Activated naive CD4-positive, alpha-beta T cell treated with anti-CD3 and anti-CD28 coated beads, Interleukin-2, amount 50 U/mL, for 24 hours (primary cell): ENCODE results near the gene TERB1.
A peak's percentile ranks its signal among the peaks of the same experiment; 100 is the strongest.

Experiments
- H3K27ac Mint-ChIP-seq: one replicate; pipeline ENCODE4 v1.8.0; 2021; ENCODE audit warnings: mild to moderate bottlenecking, mixed read lengths
- H3K27me3 Mint-ChIP-seq: one replicate; pipeline ENCODE4 v1.8.0; 2021; ENCODE audit warnings: mixed read lengths
- H3K36me3 Mint-ChIP-seq: one replicate; pipeline ENCODE4 v1.8.0; 2021; ENCODE audit warnings: mixed read lengths
- H3K4me1 Mint-ChIP-seq: one replicate; pipeline ENCODE4 v1.8.0; 2021; ENCODE audit warnings: mixed read lengths
- H3K4me3 Mint-ChIP-seq: one replicate; pipeline ENCODE4 v1.8.0; 2021; ENCODE audit warnings: mild to moderate bottlenecking, mixed read lengths
- H3K9me3 Mint-ChIP-seq: one replicate; pipeline ENCODE4 v1.8.0; 2021; ENCODE audit warnings: mixed read lengths

TERB1 gene

DNA sequence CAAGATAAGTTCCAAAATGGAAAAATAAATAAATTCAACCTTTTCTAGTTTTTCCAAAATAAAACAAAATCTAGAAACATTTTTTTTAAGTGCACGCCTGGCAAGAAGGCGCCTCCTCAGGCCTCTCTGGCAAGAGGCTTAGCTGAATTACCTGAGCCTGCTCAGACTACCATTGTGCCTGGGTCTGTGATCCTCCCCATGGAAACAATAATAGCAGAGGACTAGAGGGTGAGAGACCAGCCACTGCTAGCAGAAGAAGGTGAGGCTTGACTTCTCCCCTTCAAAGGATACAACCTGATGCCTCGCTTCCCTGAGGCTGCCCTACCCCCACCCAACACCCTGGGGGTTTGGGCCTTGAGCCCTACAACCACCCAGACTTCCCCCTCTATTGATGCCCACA lies 14.8 kb downstream of the TERB1 start:
- no peaks in the 10 kb centered on the region for H3K4me1 Mint-ChIP-seq
- peaks cover 2% of the 10 kb centered on the region for H3K36me3 Mint-ChIP-seq
- no peaks in the 10 kb centered on the region for H3K27me3 Mint-ChIP-seq
- H3K9me3 Mint-ChIP-seq = no peaks in the 10 kb centered on the region
- H3K4me3 Mint-ChIP-seq = no peak overlapping the region
- no peak overlapping the region for H3K27ac Mint-ChIP-seq

DNA sequence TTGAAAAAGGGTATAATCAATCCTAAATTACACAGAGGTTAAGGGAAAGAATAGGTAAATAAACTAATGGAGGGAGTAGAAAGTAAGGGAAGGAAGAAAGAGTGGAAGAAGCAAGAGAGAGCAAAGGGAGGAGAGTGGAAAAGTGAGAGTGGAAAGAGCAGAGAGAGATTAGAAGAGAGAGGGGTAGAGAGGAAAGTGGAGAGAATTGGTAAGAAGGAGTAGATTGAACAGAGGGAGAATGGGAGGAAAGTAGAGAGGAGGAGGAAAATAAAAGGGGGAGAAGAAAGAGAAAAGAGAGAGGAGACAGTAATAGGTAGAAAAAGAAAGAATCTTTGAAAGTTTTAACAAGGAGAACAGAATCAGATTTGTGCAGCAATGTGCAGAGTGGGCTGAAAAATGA lies 24.9 kb downstream of the TERB1 start:
- Mint-ChIP-seq H3K27ac (no peak overlapping the region), H3K36me3 (no peaks in the 10 kb centered on the region), H3K4me3 (no peak overlapping the region), H3K27me3 (no peaks in the 10 kb centered on the region), H3K4me1 (no peaks in the 10 kb centered on the region), H3K9me3 (no peaks in the 10 kb centered on the region)

- H3K4me3 Mint-ChIP-seq = no peak overlapping the region
- H3K36me3 Mint-ChIP-seq = no peaks in the 10 kb centered on the region
- H3K27me3 Mint-ChIP-seq = no peaks in the 10 kb centered on the region
- H3K9me3 Mint-ChIP-seq = no peaks in the 10 kb centered on the region
- no peaks in the 10 kb centered on the region for H3K4me1 Mint-ChIP-seq
- H3K27ac Mint-ChIP-seq = no peak overlapping the region
Observed at GRCh38 chr16:66774981-66775380, 26.4 kb downstream of the TERB1 start.

GRCh38 chr16:66758086-66758485 lies 43.3 kb downstream of the TERB1 start:
- H3K9me3 Mint-ChIP-seq = no peaks in the 10 kb centered on the region
- H3K27me3 Mint-ChIP-seq = peaks cover 2% of the 10 kb centered on the region
- no peak overlapping the region for H3K27ac Mint-ChIP-seq
- H3K36me3 Mint-ChIP-seq = no peaks in the 10 kb centered on the region
- H3K4me3 Mint-ChIP-seq = no peak overlapping the region
- no peaks in the 10 kb centered on the region for H3K4me1 Mint-ChIP-seq

DNA sequence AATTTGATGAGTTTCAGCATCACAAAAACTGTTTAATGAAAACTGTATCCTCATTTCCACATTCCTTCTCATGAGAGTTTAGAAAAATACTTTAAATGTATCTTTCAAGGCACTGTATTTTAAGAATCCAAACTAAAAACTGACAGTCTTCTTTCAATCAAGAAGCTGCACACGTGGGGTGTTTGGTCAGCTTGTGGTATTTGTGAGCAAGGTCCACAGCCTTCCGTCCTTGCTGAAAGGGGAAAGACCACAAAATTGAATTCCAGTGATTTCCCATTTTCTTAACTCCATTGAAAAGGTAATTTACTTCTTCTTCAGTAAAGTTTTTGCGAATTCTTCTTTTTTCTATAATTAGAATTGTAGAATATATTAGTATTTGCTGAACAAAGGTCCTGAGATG lies 46.6 kb downstream of the TERB1 start:
- Mint-ChIP-seq H3K4me3 (no peak overlapping the region), H3K4me1 (peaks cover 18% of the 10 kb centered on the region), H3K27ac (no peak overlapping the region), H3K36me3 (no peaks in the 10 kb centered on the region), H3K9me3 (no peaks in the 10 kb centered on the region), H3K27me3 (peaks cover 5% of the 10 kb centered on the region)

DNA sequence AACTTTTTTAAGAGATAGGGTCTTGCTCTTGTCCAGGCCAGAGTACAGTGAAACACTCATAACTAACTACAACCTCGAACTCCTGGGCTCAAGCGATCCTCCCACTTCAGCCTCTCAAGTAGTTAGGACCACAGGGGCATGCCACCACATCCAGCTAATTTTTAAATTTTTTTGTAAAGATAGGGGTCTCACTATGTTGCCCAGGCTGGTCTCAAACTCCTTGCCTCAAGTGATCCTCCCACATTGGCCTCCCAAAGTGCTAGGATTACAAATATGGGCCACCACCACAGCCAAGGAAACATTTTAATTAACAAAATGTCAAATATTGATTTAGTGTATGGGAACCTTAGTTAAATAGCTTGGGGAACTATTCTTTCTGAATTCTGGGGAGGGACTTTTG lies 47.2 kb downstream of the TERB1 start:
- H3K9me3 Mint-ChIP-seq = no peaks in the 10 kb centered on the region
- H3K4me3 Mint-ChIP-seq = no peak overlapping the region
- H3K4me1 Mint-ChIP-seq = peaks cover 25% of the 10 kb centered on the region
- H3K27me3 Mint-ChIP-seq = peaks cover 5% of the 10 kb centered on the region
- H3K27ac Mint-ChIP-seq = no peak overlapping the region
- H3K36me3 Mint-ChIP-seq = peaks cover 2% of the 10 kb centered on the region

DNA sequence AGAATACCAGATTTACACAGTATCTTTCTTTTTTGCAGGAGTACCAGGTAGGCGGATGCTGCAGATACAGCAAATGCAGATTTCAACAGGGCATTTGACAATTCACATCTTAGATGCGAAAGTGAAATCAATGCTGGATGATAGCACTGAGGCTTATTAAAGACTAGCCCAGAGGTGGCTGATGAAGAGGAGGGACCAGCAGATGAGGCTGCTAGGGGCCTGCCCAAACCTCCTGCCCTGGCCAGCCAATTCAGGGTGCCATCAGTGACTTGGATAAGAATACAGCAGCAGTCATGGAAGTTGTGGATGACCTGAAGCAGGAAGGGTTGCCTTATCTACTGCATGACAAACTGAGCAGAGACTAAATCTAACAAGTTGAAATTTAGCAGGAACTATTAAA lies 48.4 kb downstream of the TERB1 start:
- Mint-ChIP-seq H3K27ac (no peak overlapping the region), H3K4me3 (no peak overlapping the region), H3K4me1 (peaks cover 34% of the 10 kb centered on the region), H3K27me3 (peaks cover 3% of the 10 kb centered on the region), H3K9me3 (no peaks in the 10 kb centered on the region), H3K36me3 (peaks cover 6% of the 10 kb centered on the region)

GRCh38 chr16:66752379-66752778 lies 49.0 kb downstream of the TERB1 start:
- Mint-ChIP-seq H3K4me1 (peaks cover 34% of the 10 kb centered on the region), H3K9me3 (no peaks in the 10 kb centered on the region), H3K27me3 (peaks cover 3% of the 10 kb centered on the region), H3K4me3 (peak overlapping the region; percentile 95), H3K36me3 (peaks cover 6% of the 10 kb centered on the region), H3K27ac (peak overlapping the region; percentile 95)

DNA sequence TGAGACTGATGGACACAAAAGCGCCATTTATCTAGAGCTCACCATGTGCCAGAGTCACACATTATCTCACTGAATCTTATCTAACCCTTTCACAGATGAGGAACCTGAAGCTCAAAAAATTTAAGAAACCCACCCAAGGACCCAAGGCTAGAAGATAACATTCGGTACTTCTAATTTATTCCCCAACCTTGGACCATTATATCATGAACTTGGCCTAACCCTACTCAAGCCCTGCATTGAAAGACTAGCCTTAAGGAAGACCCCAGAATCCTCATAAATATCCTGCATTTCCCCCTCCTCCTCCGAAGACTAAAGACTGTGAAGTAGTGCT lies 49.4 kb downstream of the TERB1 start:
- H3K27me3 Mint-ChIP-seq = peaks cover 3% of the 10 kb centered on the region
- peak overlapping the region; percentile 95 for H3K4me3 Mint-ChIP-seq
- H3K27ac Mint-ChIP-seq = peak overlapping the region; percentile 95
- peaks cover 34% of the 10 kb centered on the region for H3K4me1 Mint-ChIP-seq
- H3K9me3 Mint-ChIP-seq = no peaks in the 10 kb centered on the region
- H3K36me3 Mint-ChIP-seq = peaks cover 6% of the 10 kb centered on the region

DNA sequence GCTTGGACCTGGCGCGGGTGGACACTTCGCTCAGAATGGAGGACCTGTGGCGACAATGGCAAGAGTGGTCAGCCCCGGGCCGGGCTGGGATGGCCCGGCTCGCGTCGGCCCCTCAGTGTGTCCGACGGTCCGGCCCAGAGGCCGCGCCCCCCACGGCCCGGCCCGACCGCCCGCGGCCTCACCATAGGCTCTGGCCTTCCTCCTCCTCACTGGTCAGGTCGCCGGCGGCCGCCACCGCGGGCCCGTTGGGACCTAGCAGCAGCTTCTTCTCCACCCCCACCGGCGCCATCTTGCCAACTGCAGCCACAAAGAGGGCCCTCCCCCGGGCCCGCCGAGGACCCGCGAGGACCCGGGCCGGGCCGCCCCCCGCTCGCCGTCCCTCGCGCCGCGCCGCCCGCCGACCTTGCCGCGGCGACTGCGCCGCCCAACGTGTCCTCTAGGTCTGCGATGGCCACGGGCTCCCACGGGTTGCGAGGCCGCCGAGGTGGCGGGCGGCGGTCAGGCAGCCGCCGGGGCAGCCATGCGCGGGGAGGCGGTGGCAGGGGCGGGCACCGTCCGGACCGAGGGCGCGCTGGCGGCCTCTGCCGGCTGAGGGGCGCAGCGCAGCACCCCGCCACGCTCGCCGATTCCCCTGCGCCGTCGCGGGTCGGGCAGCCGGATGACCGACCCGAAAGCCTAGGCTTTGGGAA lies 49.9 kb downstream of the TERB1 start, which contains the start of gene DYNC1LI2:
TSS of gene DYNC1LI2 (minus strand) at position 307 of the 689 bp plus-strand sequence. CDS start at position 289, 18 bp downstream.
- Mint-ChIP-seq H3K27ac (peak within 1 kb of the TSS; percentile 95), H3K4me1 (peaks cover 38% of the 10 kb centered on the region), H3K27me3 (peaks cover 3% of the 10 kb centered on the region), H3K9me3 (no peaks in the 10 kb centered on the region), H3K36me3 (peaks cover 6% of the 10 kb centered on the region), H3K4me3 (peak within 1 kb of the TSS; percentile 95)

DNA sequence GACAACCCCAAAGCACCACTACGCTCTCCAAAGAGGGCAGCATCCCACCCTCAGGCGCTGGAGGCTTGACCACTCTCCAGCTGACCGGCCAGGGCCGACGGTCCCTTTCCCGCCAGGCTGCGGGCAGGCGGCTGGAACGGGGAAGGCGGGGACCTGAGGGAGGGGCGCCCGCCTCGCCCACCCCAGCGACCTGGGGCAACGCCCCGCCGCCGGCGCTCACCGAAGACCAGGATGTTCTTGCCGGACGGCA lies 50.4 kb downstream of the TERB1 start:
- H3K9me3 Mint-ChIP-seq = no peaks in the 10 kb centered on the region
- peaks cover 41% of the 10 kb centered on the region for H3K4me1 Mint-ChIP-seq
- H3K27me3 Mint-ChIP-seq = peaks cover 3% of the 10 kb centered on the region
- peak overlapping the region; percentile 95 for H3K4me3 Mint-ChIP-seq
- H3K36me3 Mint-ChIP-seq = peaks cover 8% of the 10 kb centered on the region
- H3K27ac Mint-ChIP-seq = peak overlapping the region; percentile 89

- peak overlapping the region; percentile 95 for H3K4me3 Mint-ChIP-seq
- H3K27ac Mint-ChIP-seq = peak overlapping the region; percentile 89
- no peaks in the 10 kb centered on the region for H3K9me3 Mint-ChIP-seq
- peaks cover 42% of the 10 kb centered on the region for H3K4me1 Mint-ChIP-seq
- peaks cover 8% of the 10 kb centered on the region for H3K36me3 Mint-ChIP-seq
- H3K27me3 Mint-ChIP-seq = peaks cover 3% of the 10 kb centered on the region
Observed at GRCh38 chr16:66750279-66751052, 50.9 kb downstream of the TERB1 start.

GRCh38 chr16:66746682-66747081 lies 54.7 kb downstream of the TERB1 start:
- Mint-ChIP-seq H3K4me1 (peaks cover 40% of the 10 kb centered on the region), H3K36me3 (peaks cover 10% of the 10 kb centered on the region), H3K27ac (no peak overlapping the region), H3K4me3 (no peak overlapping the region), H3K9me3 (no peaks in the 10 kb centered on the region), H3K27me3 (no peaks in the 10 kb centered on the region)

DNA sequence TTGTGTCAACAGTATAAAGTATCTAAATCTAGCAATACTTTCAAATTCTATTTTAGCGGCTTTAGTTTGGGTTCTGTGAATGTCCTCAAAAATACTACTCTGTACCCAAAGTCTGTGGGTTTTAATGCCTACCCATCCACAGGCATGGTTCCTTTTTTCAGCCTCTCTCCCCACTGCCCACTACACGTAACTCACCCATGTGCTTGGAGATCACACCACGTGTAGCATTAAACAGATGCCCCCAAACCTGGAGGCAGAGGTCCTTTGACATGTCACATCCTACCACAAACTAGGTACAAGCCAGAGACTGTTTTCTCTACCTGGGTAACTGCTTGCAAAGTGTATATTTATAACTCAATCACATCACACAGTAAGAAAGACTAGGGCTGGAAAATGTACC lies 55.3 kb downstream of the TERB1 start:
- no peak overlapping the region for H3K4me3 Mint-ChIP-seq
- no peak overlapping the region for H3K27ac Mint-ChIP-seq
- H3K4me1 Mint-ChIP-seq = peaks cover 43% of the 10 kb centered on the region
- no peaks in the 10 kb centered on the region for H3K9me3 Mint-ChIP-seq
- no peaks in the 10 kb centered on the region for H3K27me3 Mint-ChIP-seq
- peaks cover 12% of the 10 kb centered on the region for H3K36me3 Mint-ChIP-seq

- peaks cover 10% of the 10 kb centered on the region for H3K36me3 Mint-ChIP-seq
- H3K4me1 Mint-ChIP-seq = peaks cover 33% of the 10 kb centered on the region
- no peak overlapping the region for H3K4me3 Mint-ChIP-seq
- H3K27ac Mint-ChIP-seq = no peak overlapping the region
- no peaks in the 10 kb centered on the region for H3K27me3 Mint-ChIP-seq
- H3K9me3 Mint-ChIP-seq = no peaks in the 10 kb centered on the region
Observed at GRCh38 chr16:66741950-66742808, 59.2 kb downstream of the TERB1 start.
